Transverse colon (tissue), 4 donors: Measurements from ENCODE around the gene PDE7B.

ENCODE experiments used
- POLR2AphosphoS5 ChIP-seq, 3 donors: sonication (generic); formaldehyde crosslinking; IDR thresholded peaks; one replicate each; pipeline ENCODE4 v1.6.1; 2016; ENCODE audit warnings: antibody characterized with exemption in 3 of 3
- TF ChIP-seq, protein P1 (sequence below), 5 experiments: fragments of 200-600 bp in 3 of 5; fragments of 450-650 bp in 2 of 5; sonication (generic) in 3 of 5; IDR thresholded peaks; 1 replicate in 2 of 5; 2 replicates in 3 of 5; pipeline ENCODE4 v1.5.1; 2016 to 2017; ENCODE audit warnings: antibody characterized with exemption in 5 of 5, inconsistent platforms in 3 of 5, mild to moderate bottlenecking in 2 of 5, moderate library complexity in 1 of 5

DNA sequence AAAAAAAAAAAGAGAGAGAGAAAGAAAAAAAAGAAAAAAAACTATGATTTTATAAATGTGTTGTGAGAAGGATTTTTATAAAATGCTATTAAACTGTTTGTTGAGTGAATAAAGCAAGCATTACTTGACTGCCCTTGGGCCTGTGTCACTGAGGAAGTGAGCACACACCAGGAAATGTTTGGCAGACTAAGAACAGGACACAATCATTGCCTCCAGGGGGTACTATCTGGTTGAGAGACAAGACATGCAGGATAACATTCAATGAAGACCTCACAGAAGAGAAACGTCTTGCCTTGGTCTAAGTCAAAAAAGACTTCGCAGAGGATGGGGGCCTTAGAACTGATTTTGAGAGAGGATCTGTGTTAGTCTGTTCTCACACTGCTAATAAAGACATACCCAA, 358.0 kb downstream of the PDE7B start:
- TF ChIP-seq, protein P1, sequence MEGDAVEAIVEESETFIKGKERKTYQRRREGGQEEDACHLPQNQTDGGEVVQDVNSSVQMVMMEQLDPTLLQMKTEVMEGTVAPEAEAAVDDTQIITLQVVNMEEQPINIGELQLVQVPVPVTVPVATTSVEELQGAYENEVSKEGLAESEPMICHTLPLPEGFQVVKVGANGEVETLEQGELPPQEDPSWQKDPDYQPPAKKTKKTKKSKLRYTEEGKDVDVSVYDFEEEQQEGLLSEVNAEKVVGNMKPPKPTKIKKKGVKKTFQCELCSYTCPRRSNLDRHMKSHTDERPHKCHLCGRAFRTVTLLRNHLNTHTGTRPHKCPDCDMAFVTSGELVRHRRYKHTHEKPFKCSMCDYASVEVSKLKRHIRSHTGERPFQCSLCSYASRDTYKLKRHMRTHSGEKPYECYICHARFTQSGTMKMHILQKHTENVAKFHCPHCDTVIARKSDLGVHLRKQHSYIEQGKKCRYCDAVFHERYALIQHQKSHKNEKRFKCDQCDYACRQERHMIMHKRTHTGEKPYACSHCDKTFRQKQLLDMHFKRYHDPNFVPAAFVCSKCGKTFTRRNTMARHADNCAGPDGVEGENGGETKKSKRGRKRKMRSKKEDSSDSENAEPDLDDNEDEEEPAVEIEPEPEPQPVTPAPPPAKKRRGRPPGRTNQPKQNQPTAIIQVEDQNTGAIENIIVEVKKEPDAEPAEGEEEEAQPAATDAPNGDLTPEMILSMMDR (IDR thresholded peaks at IDR 0.05) = no peak
- TF ChIP-seq POLR2AphosphoS5 (IDR thresholded peaks at IDR 0.05) = no peak
